Heart right ventricle (tissue), 16 donors: Measurements from ENCODE around the gene MRPL22. TPM values are rescaled to one million over a fixed set of nuclear protein-coding genes. Genes with fewer than 3 reads are reported as not detected.

Source experiments
- ATAC-seq, 8 donors: fragments of 200-7000 bp; cut with Tn5 transposase; one replicate each; pipeline ENCODE4 v1.9.1; 2020; ENCODE audit warnings: mild to moderate bottlenecking in 8 of 8, moderate library complexity in 8 of 8, moderate number of reproducible peaks in 1 of 8
- DNase-seq, 2 donors: peaks; one replicate each; pipeline ENCODE4 v3.0.0-alpha.2; 2020
- H3K27ac ChIP-seq, 10 donors: fragments of 200-600 bp; sonication (generic) in 2 of 10; one replicate each; pipeline versions ENCODE4 v1.5.0 to v1.8.0; 2020 to 2022; ENCODE audit warnings: mild to moderate bottlenecking in 3 of 10
- H3K27me3 ChIP-seq, 7 donors: fragments of 200-600 bp; one replicate each; pipeline ENCODE4 v1.8.0; 2021 to 2022; ENCODE audit warnings: mild to moderate bottlenecking in 2 of 7
- H3K36me3 ChIP-seq, 9 donors: fragments of 200-600 bp; sonication (generic) in 1 of 9; one replicate each; pipeline versions ENCODE4 v1.5.0 to v1.8.0; 2020 to 2022; ENCODE audit warnings: mild to moderate bottlenecking in 2 of 9
- H3K4me1 ChIP-seq, 9 donors: fragments of 200-600 bp; sonication (generic) in 1 of 9; one replicate each; pipeline versions ENCODE4 v1.5.0 to v1.8.0; 2020 to 2022; ENCODE audit warnings: mild to moderate bottlenecking in 4 of 9
- H3K4me3 ChIP-seq, 10 donors: fragments of 200-600 bp; sonication (generic) in 2 of 10; one replicate each; pipeline versions ENCODE4 v1.5.0 to v1.8.0; 2020 to 2022; ENCODE audit warnings: mild to moderate bottlenecking in 7 of 10, moderate library complexity in 2 of 10
- H3K9me3 ChIP-seq, 11 donors: fragments of 200-600 bp in 10 of 11; sonication (generic) in 2 of 11; one replicate each; pipeline versions ENCODE4 v1.5.0 to v1.8.0; 2013 to 2022; ENCODE audit warnings: mild to moderate bottlenecking in 2 of 11, control low read depth in 1 of 11, moderate library complexity in 1 of 11
- WGBS, 2 donors: extraction: QIAGEN DNeasy Blood & Tissue Kit; methylation state at CpG; one replicate each; pipeline ENCODE4 v1.1.7; 2013; ENCODE audit warnings: inconsistent platforms in 1 of 2; 5-methylcytosine and 5-hydroxymethylcytosine counted together
- intact Hi-C, 10 donors: fragments of 100-400 bp; cut with DNase I; formaldehyde crosslinking; loops; one replicate each; pipeline versions ENCODE4 v1.11.1 to v1.14.2; 2022
- polyA plus RNA-seq, 2 donors: library from polyadenylated mRNA; stranded (reverse); fragments of 200-250 nt; gene quantifications; one replicate each; pipeline ENCODE4 v1.2.3, GENCODE V29; 2013
- total RNA-seq, 10 donors: library from RNA; stranded (reverse); fragmentation: NEBNext Ultra II Directional in 3 of 10; extraction: Animal tissue kit (Norgen Biotek cat#: 25700) in 3 of 10; gene quantifications; one replicate each; pipeline versions ENCODE4 v1.2.1 to v1.2.4, GENCODE V29; 2021 to 2023
- TF ChIP-seq, protein P1 (sequence below), 9 donors: fragments of 200-600 bp; sonication (generic) in 2 of 9; IDR thresholded peaks; one replicate each; pipeline versions ENCODE4 v1.5.0 to v1.8.0; 2021 to 2022; ENCODE audit warnings: antibody characterized with exemption in 9 of 9, mild to moderate bottlenecking in 5 of 9, moderate library complexity in 1 of 9
- donor health status: Arrhythmogenic right ventricular cardiomyopathy.
- donor health status: ischemic (EF 13 %, LVEDD 7.1; RV severe dilation, severe dysfunction).
- donor health status: healthy with polysubstance abuse.
- donor health status: DM: no; HTN: yes; CAD: no.
- donor health status: DM: no; HTN: no; CAD: no.
- donor health status: ischemic (EF 25% LVEDD 6.9; RV normal size, moderate dysfunction).
- donor health status: ischemic (EF 25% LVEDD 5.7; RV mildly dilated, moderate dysfunction).
- donor health status: healthy.
- donor health status: DM: yes; HTN: yes; CAD: no.
- donor health status: Ischemic cardiomyopathy.
- donor health status: ischemic (EF 35%, LVEDD 5.7; RV mildly dilated, moderate dysfunction).
- donor health status: nonischemic (EF 11% LVEDD 7.7; RV severe dilation, severe dysfunction).
- donor health status: DM: yes; HTN: yes; CAD: no.
- donor health status: PGD.
- donor health status: ischemic (EF 29% LVEDD 5.4; RV normal size, mild dysfunction).
- donor health status: nonischemic (EF 23%, LVEDD 6.1; RV moderate dilation, normal function).

MRPL22 gene
- total and polyA plus RNA-seq, 12 donors = 57.1 to 109 (median 73.2) TPM

DNA sequence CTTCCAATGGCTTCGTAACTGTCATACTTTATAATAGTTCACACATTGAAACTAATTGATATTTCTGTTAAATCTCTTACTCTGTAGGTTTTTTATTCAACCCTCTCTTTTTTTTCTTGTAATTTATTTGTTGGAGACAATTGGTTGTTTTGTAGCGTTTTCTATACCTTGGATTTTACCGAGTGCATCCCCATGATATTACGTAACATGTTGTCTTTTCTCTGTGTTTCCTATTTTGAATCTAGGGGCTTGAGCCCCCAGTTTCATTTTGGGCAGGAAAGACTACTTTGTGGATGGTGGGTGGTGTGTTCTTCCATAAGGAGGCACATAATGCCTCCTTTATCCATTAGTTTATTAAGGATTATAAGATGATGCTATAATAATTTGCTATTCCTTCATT, 7.4 kb downstream of the MRPL22 start:
- ATAC-seq (no peak), DNase-seq (no peak)
- H3K27me3 ChIP-seq = no peaks in the 10 kb centered on the region
- H3K4me3 ChIP-seq = no peak overlapping the region
- H3K36me3 ChIP-seq = peaks cover 0 to 38% (median 0%) of the 10 kb centered on the region in 9 donors
- TF ChIP-seq, protein P1, sequence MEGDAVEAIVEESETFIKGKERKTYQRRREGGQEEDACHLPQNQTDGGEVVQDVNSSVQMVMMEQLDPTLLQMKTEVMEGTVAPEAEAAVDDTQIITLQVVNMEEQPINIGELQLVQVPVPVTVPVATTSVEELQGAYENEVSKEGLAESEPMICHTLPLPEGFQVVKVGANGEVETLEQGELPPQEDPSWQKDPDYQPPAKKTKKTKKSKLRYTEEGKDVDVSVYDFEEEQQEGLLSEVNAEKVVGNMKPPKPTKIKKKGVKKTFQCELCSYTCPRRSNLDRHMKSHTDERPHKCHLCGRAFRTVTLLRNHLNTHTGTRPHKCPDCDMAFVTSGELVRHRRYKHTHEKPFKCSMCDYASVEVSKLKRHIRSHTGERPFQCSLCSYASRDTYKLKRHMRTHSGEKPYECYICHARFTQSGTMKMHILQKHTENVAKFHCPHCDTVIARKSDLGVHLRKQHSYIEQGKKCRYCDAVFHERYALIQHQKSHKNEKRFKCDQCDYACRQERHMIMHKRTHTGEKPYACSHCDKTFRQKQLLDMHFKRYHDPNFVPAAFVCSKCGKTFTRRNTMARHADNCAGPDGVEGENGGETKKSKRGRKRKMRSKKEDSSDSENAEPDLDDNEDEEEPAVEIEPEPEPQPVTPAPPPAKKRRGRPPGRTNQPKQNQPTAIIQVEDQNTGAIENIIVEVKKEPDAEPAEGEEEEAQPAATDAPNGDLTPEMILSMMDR (IDR thresholded peaks at IDR 0.05) = no peak
- WGBS, 2 donors = 95 to 98% methylated on average over 4 of the region's 4 CpGs
- no peak overlapping the region for H3K27ac ChIP-seq
- H3K4me1 ChIP-seq = peaks cover 0 to 34% (median 17%) of the 10 kb centered on the region in 9 donors
- H3K9me3 ChIP-seq = no peaks in the 10 kb centered on the region
- intact Hi-C loops = no loop called here

DNA sequence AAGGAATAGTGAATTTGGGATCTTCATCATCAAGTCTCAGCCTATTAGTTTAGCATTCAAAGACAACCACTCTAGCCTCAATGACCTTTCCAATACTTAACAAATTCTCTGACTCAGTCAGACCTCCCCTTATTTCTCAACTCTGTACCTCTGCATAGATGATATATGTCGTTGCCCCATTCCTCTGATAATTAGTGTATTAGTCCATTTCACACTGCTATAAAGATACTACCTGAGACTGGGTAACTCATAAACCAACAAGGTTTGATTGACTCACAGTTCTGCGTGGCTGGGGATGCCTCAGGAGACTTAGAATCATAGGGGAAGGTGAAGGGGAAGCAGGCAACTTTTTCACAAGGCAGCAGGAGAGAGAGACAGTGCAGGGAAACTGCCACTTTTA, 8.9 kb downstream of the MRPL22 start:
- intact Hi-C loops = no loop called here
- 82 to 88% methylated on average over 2 of the region's 2 CpGs for WGBS, 2 donors
- Histone ChIP-seq H3K4me1 (peaks cover 0 to 27% (median 16%) of the 10 kb centered on the region in 9 donors), H3K4me3 (no peak overlapping the region), H3K27ac (no peak overlapping the region), H3K36me3 (peaks cover 0 to 32% (median 0%) of the 10 kb centered on the region in 9 donors), H3K27me3 (no peaks in the 10 kb centered on the region), H3K9me3 (no peaks in the 10 kb centered on the region)
- ATAC-seq = no peak
- DNase-seq = no peak
- TF ChIP-seq, protein P1 (IDR thresholded peaks at IDR 0.05) = no peak

DNA sequence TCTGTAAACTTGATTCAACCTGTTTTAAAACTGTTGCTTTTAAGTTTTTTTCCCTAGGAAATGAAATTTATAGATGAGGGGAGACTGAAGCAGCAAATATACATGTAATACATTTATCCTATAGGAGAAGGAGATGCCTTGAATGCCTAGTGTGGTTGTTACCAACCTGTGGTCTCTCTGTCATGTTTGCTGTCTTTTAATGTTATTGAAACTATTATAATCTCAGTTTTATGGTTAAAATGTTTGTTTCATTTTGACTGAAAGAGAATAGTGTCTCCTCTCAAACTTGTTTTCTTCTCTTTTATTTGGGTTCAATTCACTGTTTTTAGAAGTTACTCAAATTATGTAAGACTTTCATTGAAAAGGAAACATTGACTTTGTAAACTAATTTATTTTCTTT, 15.8 kb downstream of the MRPL22 start:
- H3K27me3 ChIP-seq = no peaks in the 10 kb centered on the region
- peaks cover 0 to 79% (median 26%) of the 10 kb centered on the region in 9 donors for H3K36me3 ChIP-seq
- H3K4me1 ChIP-seq = no peaks in the 10 kb centered on the region
- no peak overlapping the region for H3K4me3 ChIP-seq
- no peak overlapping the region for H3K27ac ChIP-seq
- DNase-seq = no peak
- H3K9me3 ChIP-seq = no peaks in the 10 kb centered on the region
- no peak for ATAC-seq
- intact Hi-C loops = no loop called here
- TF ChIP-seq, protein P1 (IDR thresholded peaks at IDR 0.05) = no peak

DNA sequence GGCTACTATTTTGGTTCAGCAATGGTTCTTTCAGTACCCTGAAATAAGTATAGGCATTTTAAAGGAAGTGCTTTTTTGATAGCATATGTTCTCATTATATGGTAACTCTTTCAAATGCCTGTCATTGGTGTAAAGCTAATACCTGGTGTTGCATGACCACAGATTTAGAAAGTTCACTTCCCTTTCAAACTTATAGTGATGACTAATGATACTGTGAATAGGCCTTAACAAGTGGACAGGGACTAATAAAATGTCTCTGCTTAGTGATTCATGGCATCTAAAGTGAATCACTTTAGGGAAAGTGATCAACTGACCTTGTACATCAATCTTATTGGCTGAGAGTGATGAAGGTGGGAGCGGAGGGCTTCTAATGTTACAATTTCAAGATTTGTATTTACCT, 21.6 kb downstream of the MRPL22 start:
- Histone ChIP-seq H3K27me3 (no peaks in the 10 kb centered on the region), H3K27ac (no peak overlapping the region), H3K9me3 (no peaks in the 10 kb centered on the region), H3K36me3 (peaks cover 0 to 79% (median 50%) of the 10 kb centered on the region in 9 donors), H3K4me3 (no peak overlapping the region), H3K4me1 (peaks cover 0 to 22% (median 12%) of the 10 kb centered on the region in 9 donors)
- intact Hi-C loops = no loop called here
- DNase-seq (no peak), ATAC-seq (no peak)
- WGBS, 2 donors = 100% methylated on average over 1 of the region's 1 CpG
- TF ChIP-seq, protein P1 (IDR thresholded peaks at IDR 0.05) = no peak
